Measurements from ENCODE around the gene S100G.

DNA sequence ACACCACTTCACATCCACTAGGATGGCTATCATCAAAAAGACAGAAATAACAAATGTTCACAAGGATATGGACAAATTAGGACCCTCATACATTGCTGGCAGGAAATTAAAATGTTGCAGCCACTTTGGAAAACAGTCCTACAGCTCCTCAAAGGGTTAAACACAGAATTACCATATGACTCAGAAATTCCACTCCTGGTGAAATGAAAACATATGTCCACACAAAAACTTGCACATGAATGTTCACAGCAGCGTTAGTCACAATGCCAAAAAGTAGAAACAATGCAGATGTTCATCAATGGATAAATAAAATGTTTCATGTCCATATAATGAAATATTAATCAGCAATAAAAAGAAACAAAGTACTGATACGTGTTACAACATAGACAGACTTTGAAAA is 15.1 kb downstream of the S100G start:
- TF ChIP-seq CTCF (IDR thresholded peaks at IDR 0.05) (no peak), POLR2A (IDR thresholded peaks at IDR 0.05) (no peak)

Data from uterus (tissue), 2 donors.